ENCODE results near the gene TBC1D25.

GRCh38 chrX:48601741-48602394 is 62.4 kb downstream of the TBC1D25 start:
- TF ChIP-seq CTCF (conservative IDR thresholded peaks at IDR 0.05 in 1 of 2, IDR thresholded peaks at IDR 0.05 in 1 of 2; ENCODE audit: extremely low read depth in 1 of 2, insufficient read depth in 1 of 2, low read depth in 1 of 2, low read length in 2 of 2), result no peak
- TF ChIP-seq EZH2 (IDR thresholded peaks at IDR 0.05; ENCODE audit: borderline replicate concordance, low read length), result no peak
